Thyroid gland (tissue), 4 donors: ENCODE results near the gene ZNF322.

Experiments
- CTCF ChIP-seq, 6 experiments: fragments of 200-600 bp in 3 of 6; fragments of 450-650 bp in 3 of 6; sonication (generic) in 3 of 6; IDR thresholded peaks; one replicate each; pipeline ENCODE4 v1.5.1; 2016 to 2019; ENCODE audit warnings: antibody characterized with exemption in 6 of 6, mild to moderate bottlenecking in 2 of 6, inconsistent platforms in 1 of 6, moderate library complexity in 1 of 6
- POLR2A ChIP-seq, 2 donors: fragments of 450-650 bp; IDR thresholded peaks; one replicate each; pipeline ENCODE4 v1.6.1; 2017; ENCODE audit warnings: antibody characterized with exemption in 2 of 2, mild to moderate bottlenecking in 2 of 2, moderate library complexity in 1 of 2

- TF ChIP-seq POLR2A (IDR thresholded peaks at IDR 0.05) (no peak), CTCF (IDR thresholded peaks at IDR 0.05) (no peak)
Observed at GRCh38 chr6:26593278-26594130, 66.0 kb downstream of the ZNF322 start.
